Measurements from ENCODE around the gene TTC38. TPM values are rescaled to one million over a fixed set of nuclear protein-coding genes. Genes with fewer than 3 reads are reported as not detected.

TTC38 gene
- total RNA-seq, 1 experiment from 2014 or later = 31.5 TPM

GRCh38 chr22:46327691-46328465 is 60.1 kb downstream of the TTC38 start:
- H3K18ac ChIP-seq (ENCODE audit: insufficient read length, low read depth, low read length) = no peak overlapping the region
- H3K79me1 ChIP-seq (ENCODE audit: insufficient read depth, low read depth, low read length, poor library complexity, severe bottlenecking) = no peaks in the 10 kb centered on the region
- no peak overlapping the region for H3K23ac ChIP-seq (ENCODE audit: insufficient read length, low read depth, low read length)
- no peak overlapping the region for H2BK20ac ChIP-seq (ENCODE audit: low read depth, low read length, poor library complexity, severe bottlenecking)
- no peak for DNase-seq
- no peak overlapping the region for H3K14ac ChIP-seq (ENCODE audit: insufficient read depth, low read length)
- no peak overlapping the region for H2AK5ac ChIP-seq (ENCODE audit: insufficient read length, low read length)
- no peak overlapping the region for H2BK5ac ChIP-seq (ENCODE audit: insufficient read length, low read length)
- H4K5ac ChIP-seq (ENCODE audit: insufficient read length, low read depth, low read length) = no peak overlapping the region
- H3K4me1 Mint-ChIP-seq = peaks cover 0 to under 1% of the 10 kb centered on the region in 2 experiments; a peak in 1 of 4 replicates
- no peaks in the 10 kb centered on the region for H3K4me1 ChIP-seq (ENCODE audit: insufficient read depth, low read length)
- no peak overlapping the region for H3K4me3 Mint-ChIP-seq
- no peak overlapping the region for H3K27ac Mint-ChIP-seq
- no peak overlapping the region for H2BK12ac ChIP-seq (ENCODE audit: insufficient read length, low read depth, low read length)
- no peaks in the 10 kb centered on the region for H3K23me2 ChIP-seq (ENCODE audit: insufficient read length, low read depth, low read length, poor library complexity, severe bottlenecking)
- no peak overlapping the region for H2BK15ac ChIP-seq (ENCODE audit: low read depth, low read length)
- H3K27me3 Mint-ChIP-seq (ENCODE audit: low read depth) = no peaks in the 10 kb centered on the region
- no peak overlapping the region for H3K4ac ChIP-seq (ENCODE audit: low read depth, low read length)
- WGBS (ENCODE audit: extremely low coverage, insufficient read length, low lambda C conversion rate) = no CpG with 5 or more reads among the region's 13 CpGs
- no peak overlapping the region for H3K9ac ChIP-seq (ENCODE audit: extremely low read depth, insufficient read length, low read length)
- no peak overlapping the region for H3K4me2 ChIP-seq (ENCODE audit: insufficient read depth, insufficient read length, low read length)
- no peak overlapping the region for H2AFZ ChIP-seq (ENCODE audit: low read length)
- no peak overlapping the region for H2BK120ac ChIP-seq (ENCODE audit: low read depth, low read length, poor library complexity, severe bottlenecking)
- no peaks in the 10 kb centered on the region for H3K79me2 ChIP-seq (ENCODE audit: insufficient read depth, low read length)
- no peaks in the 10 kb centered on the region for H4K20me1 ChIP-seq (ENCODE audit: control insufficient read depth, insufficient read depth, insufficient read length)
- no peak overlapping the region for H4K91ac ChIP-seq (ENCODE audit: insufficient read length, low read depth, low read length)
- H3K56ac ChIP-seq (ENCODE audit: insufficient read length, low read depth, low read length) = no peak overlapping the region
- H3K36me3 Mint-ChIP-seq (ENCODE audit: insufficient read depth in 1 of 3, low read depth in 3 of 3) = peaks cover 29 to 81% (median 67%) of the 10 kb centered on the region in 3 experiments; a peak in 6 of 7 replicates
- no peaks in the 10 kb centered on the region for H3K9me3 Mint-ChIP-seq
- no peaks in the 10 kb centered on the region for H3K9me3 ChIP-seq (ENCODE audit: control insufficient read depth, low read depth, low read length)
- no peaks in the 10 kb centered on the region for H3K27me3 ChIP-seq (ENCODE audit: insufficient read depth, low read length)
- H3K27ac ChIP-seq (ENCODE audit: insufficient read length, low read depth, low read length) = no peak overlapping the region
- H4K8ac ChIP-seq (replicated peaks; ENCODE audit: insufficient read length, low read depth, low read length) = no peak overlapping the region
- TF ChIP-seq, protein P1, sequence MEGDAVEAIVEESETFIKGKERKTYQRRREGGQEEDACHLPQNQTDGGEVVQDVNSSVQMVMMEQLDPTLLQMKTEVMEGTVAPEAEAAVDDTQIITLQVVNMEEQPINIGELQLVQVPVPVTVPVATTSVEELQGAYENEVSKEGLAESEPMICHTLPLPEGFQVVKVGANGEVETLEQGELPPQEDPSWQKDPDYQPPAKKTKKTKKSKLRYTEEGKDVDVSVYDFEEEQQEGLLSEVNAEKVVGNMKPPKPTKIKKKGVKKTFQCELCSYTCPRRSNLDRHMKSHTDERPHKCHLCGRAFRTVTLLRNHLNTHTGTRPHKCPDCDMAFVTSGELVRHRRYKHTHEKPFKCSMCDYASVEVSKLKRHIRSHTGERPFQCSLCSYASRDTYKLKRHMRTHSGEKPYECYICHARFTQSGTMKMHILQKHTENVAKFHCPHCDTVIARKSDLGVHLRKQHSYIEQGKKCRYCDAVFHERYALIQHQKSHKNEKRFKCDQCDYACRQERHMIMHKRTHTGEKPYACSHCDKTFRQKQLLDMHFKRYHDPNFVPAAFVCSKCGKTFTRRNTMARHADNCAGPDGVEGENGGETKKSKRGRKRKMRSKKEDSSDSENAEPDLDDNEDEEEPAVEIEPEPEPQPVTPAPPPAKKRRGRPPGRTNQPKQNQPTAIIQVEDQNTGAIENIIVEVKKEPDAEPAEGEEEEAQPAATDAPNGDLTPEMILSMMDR (conservative IDR thresholded peaks at IDR 0.05) = no peak
- no peak overlapping the region for H3T11ph ChIP-seq (ENCODE audit: low read length)

Measured in H9 (cell line).